Right lobe of liver (tissue), 6 donors: ENCODE data around the gene COL2A1. TPM values are rescaled to one million over a fixed set of nuclear protein-coding genes. Genes with fewer than 3 reads are reported as not detected.

Experiments
- ATAC-seq, 4 donors: fragments of 200-7000 bp; cut with Tn5 transposase; one replicate each; pipeline ENCODE4 v1.9.1; 2020; ENCODE audit warnings: mild to moderate bottlenecking in 4 of 4, moderate library complexity in 4 of 4
- DNase-seq, 3 donors: peaks; one replicate each; pipeline ENCODE4 v3.0.0-alpha.2; 2020
- H3K27ac ChIP-seq, 3 donors: fragments of 200-600 bp; one replicate each; pipeline ENCODE4 v1.8.0; 2022
- H3K27me3 ChIP-seq, 2 donors: fragments of 200-600 bp; one replicate each; pipeline ENCODE4 v1.8.0; 2022
- H3K36me3 ChIP-seq, 4 donors: fragments of 200-600 bp; sonication (generic) in 1 of 4; one replicate each; pipeline versions ENCODE4 v1.5.1 to v1.8.0; 2017 to 2022; ENCODE audit warnings: control low read depth in 1 of 4
- H3K4me1 ChIP-seq, 4 donors: fragments of 200-600 bp; sonication (generic) in 1 of 4; one replicate each; pipeline versions ENCODE4 v1.5.1 to v1.8.0; 2017 to 2022; ENCODE audit warnings: control low read depth in 1 of 4
- H3K4me3 ChIP-seq, 3 donors: fragments of 200-600 bp; one replicate each; pipeline ENCODE4 v1.8.0; 2022
- H3K9me3 ChIP-seq, 4 donors: fragments of 200-600 bp; sonication (generic) in 1 of 4; one replicate each; pipeline versions ENCODE4 v1.5.1 to v1.8.0; 2017 to 2022; ENCODE audit warnings: control low read depth in 1 of 4
- CTCF ChIP-seq, 4 donors: fragments of 200-600 bp in 3 of 4; fragments of 450-650 bp in 1 of 4; IDR thresholded peaks; one replicate each; pipeline versions ENCODE4 v1.5.1 to v1.8.0; 2016 to 2022; ENCODE audit warnings: antibody characterized with exemption in 4 of 4, mild to moderate bottlenecking in 2 of 4
- POLR2A ChIP-seq: fragments of 450-650 bp; IDR thresholded peaks from one replicate; pipeline ENCODE4 v1.6.1; 2017; ENCODE audit warnings: antibody characterized with exemption, mild to moderate bottlenecking
- WGBS: methylation state at CpG from one replicate; pipeline ENCODE4 v1.1.6; 2018; ENCODE audit warnings: low coverage, low lambda C conversion rate; ENCODE audit not compliant: insufficient coverage; ENCODE audit errors: missing lambda C conversion rate; 5-methylcytosine and 5-hydroxymethylcytosine counted together
- intact Hi-C, 2 donors: fragments of 100-400 bp; cut with DNase I; formaldehyde crosslinking; loops; one replicate each; pipeline versions ENCODE4 v1.11.2 to v1.14.1; 2022
- total RNA-seq, 6 experiments: library from RNA; depleted of rRNA in 2 of 6; stranded (reverse); fragments of >200 nt in 2 of 6; fragmentation: NEBNext Ultra II Directional in 3 of 6; extraction: Animal tissue kit (Norgen Biotek cat#: 25700) in 3 of 6; gene quantifications; one replicate each; pipeline versions ENCODE4 v1.1.0 to v1.2.4, GENCODE V29; 2016 to 2023
- donor health status: DM: no; HTN: yes; CAD: no.
- donor health status: DM: no; HTN: no; CAD: no.
- donor health status: DM: no; HTN: no; CAD: no.
- donor health status: DM: no; HTN: yes; CAD: no.
- donor health status: DM: no; HTN: yes; CAD: no.

COL2A1 gene
- total RNA-seq, 6 experiments from 2014 or later: not detected

- no peak overlapping the region for H3K4me3 ChIP-seq
- H3K4me1 ChIP-seq: no peaks in the 10 kb centered on the region
- no peak overlapping the region for H3K27ac ChIP-seq
- H3K9me3 ChIP-seq: no peaks in the 10 kb centered on the region
- no peak for DNase-seq
- intact Hi-C loops: no loop called here
- TF ChIP-seq POLR2A (no peak), CTCF (IDR thresholded peaks at IDR 0.05) (no peak)
- no peaks in the 10 kb centered on the region for H3K36me3 ChIP-seq
- ATAC-seq: no peak
- no peaks in the 10 kb centered on the region for H3K27me3 ChIP-seq
- 76% methylated on average over 6 of the region's 9 CpGs for WGBS
These were observed 20.5 kb upstream of the COL2A1 start for GRCh38 chr12:48024735-48025134.

DNA sequence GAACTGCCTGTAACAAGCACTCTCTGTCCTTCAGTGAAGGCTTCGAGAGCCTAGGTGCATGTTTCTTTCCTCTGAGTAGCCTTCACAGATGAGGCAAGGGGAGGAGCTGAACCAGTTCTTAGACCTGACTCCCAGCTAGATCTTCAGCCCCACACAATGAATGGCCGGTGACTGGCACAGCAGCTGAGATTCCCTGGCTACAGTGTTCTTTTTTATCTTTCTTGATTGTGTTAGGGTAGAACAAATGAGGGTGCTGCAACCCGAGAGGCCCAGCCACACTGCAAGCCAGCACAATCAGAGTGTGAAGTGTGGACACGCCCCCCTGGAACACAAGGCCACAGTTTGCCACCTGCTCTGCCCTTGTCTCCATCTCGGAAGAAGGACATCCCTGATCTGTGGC is 19.1 kb upstream of the COL2A1 start:
- ATAC-seq (no peak), DNase-seq (no peak)
- 66% methylated on average over 4 of the region's 5 CpGs for WGBS

GRCh38 chr12:48022676-48023385 is 18.6 kb upstream of the COL2A1 start:
- peak in 1 of 4 donors; percentile 21 for ATAC-seq
- H3K4me1 ChIP-seq: no peaks in the 10 kb centered on the region
- TF ChIP-seq POLR2A: no peak
- no peak for TF ChIP-seq CTCF (IDR thresholded peaks at IDR 0.05)

More for the DNA sequence above, 19.1 kb upstream of the COL2A1 start:
- Histone ChIP-seq H3K4me3 (no peak overlapping the region), H3K36me3 (no peaks in the 10 kb centered on the region), H3K4me1 (no peaks in the 10 kb centered on the region), H3K27me3 (no peaks in the 10 kb centered on the region), H3K27ac (no peak overlapping the region), H3K9me3 (no peaks in the 10 kb centered on the region)
- TF ChIP-seq CTCF (IDR thresholded peaks at IDR 0.05): no peak
- TF ChIP-seq POLR2A: no peak
- intact Hi-C loops: no loop called here

DNA sequence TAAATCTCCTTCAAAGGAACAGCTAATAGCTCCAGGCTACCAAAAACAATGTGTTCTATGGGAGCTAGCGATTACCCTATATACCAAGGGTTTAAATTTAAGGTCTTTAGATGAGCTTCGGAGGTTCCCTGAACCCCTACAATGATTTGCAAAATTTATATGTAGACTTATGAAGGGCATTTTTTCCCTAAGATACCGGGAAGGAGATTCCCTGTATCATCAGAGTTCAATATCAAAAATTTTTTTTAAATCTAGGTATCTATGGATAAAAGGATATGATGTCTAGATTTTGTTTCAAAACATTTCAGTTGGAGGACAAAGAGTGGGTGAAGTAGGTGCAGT is 17.9 kb upstream of the COL2A1 start:
- Histone ChIP-seq H3K27ac (no peak overlapping the region), H3K36me3 (no peaks in the 10 kb centered on the region), H3K4me1 (no peaks in the 10 kb centered on the region), H3K9me3 (no peaks in the 10 kb centered on the region), H3K4me3 (no peak overlapping the region), H3K27me3 (no peaks in the 10 kb centered on the region)
- TF ChIP-seq POLR2A: no peak
- TF ChIP-seq CTCF (IDR thresholded peaks at IDR 0.05): no peak
- 54% methylated on average over 3 of the region's 3 CpGs for WGBS
- ATAC-seq (no peak), DNase-seq (no peak)
- intact Hi-C loops: no loop called here

More at GRCh38 chr12:48022676-48023385, 18.6 kb upstream of the COL2A1 start:
- intact Hi-C loops: no loop called here
- Histone ChIP-seq H3K36me3 (no peaks in the 10 kb centered on the region), H3K4me3 (no peak overlapping the region), H3K27ac (no peak overlapping the region), H3K27me3 (no peaks in the 10 kb centered on the region), H3K9me3 (no peaks in the 10 kb centered on the region)
- DNase-seq: no peak
- 60% methylated on average over 6 of the region's 7 CpGs for WGBS
